DOHH2 (cell line): Measurements from ENCODE around the gene KHDC4.

ENCODE experiments used
- H3F3A ChIP-seq: fragments of 200-600 bp; sonication (generic), shearing (Covaris generic); 2 replicates; pipeline ENCODE4 v1.6.0; 2016; ENCODE audit warnings: antibody characterized with exemption, mild to moderate bottlenecking; ENCODE audit not compliant: control insufficient read depth, insufficient read depth
- H3K27ac ChIP-seq: fragments of 200-600 bp; sonication (generic); 2 replicates; pipeline ENCODE4 v1.5.1; 2014; ENCODE audit warnings: low read depth, mild to moderate bottlenecking, low read length, moderate library complexity
- H3K27me3 ChIP-seq: fragments of 200-600 bp; sonication (generic); 2 replicates; pipeline ENCODE4 v1.6.1; 2014; ENCODE audit warnings: mild to moderate bottlenecking, low read length, mixed read lengths; ENCODE audit not compliant: control insufficient read depth
- H3K36me3 ChIP-seq: fragments of 200-600 bp; sonication (generic); 2 replicates; pipeline ENCODE4 v1.6.1; 2014; ENCODE audit warnings: mild to moderate bottlenecking, low read length, moderate library complexity, mixed read lengths; ENCODE audit not compliant: control insufficient read depth
- H3K4me1 ChIP-seq: fragments of 200-600 bp; sonication (generic); 2 replicates; pipeline ENCODE4 v1.6.1; 2014; ENCODE audit warnings: mild to moderate bottlenecking, low read length, mixed read lengths; ENCODE audit not compliant: control insufficient read depth
- H3K4me2 ChIP-seq: fragments of 200-600 bp; sonication (generic); 2 replicates; pipeline ENCODE4 v1.6.0; 2014; ENCODE audit warnings: mild to moderate bottlenecking, low read length, moderate library complexity
- H3K4me3 ChIP-seq: fragments of 200-600 bp; sonication (generic); 2 replicates; pipeline ENCODE4 v1.5.1; 2014; ENCODE audit warnings: mild to moderate bottlenecking, low read length, mixed read lengths
- H3K79me2 ChIP-seq: fragments of 200-600 bp; sonication (generic); 2 replicates; pipeline ENCODE4 v1.6.1; 2014; ENCODE audit warnings: mild to moderate bottlenecking, low read length, mixed read lengths; ENCODE audit not compliant: control insufficient read depth
- H3K9me2 ChIP-seq: fragments of 200-600 bp; sonication (generic); replicated peaks from 2 replicates; pipeline ENCODE4 v1.6.1; 2014; ENCODE audit warnings: mild to moderate bottlenecking, low read length, mixed read lengths; ENCODE audit not compliant: control insufficient read depth
- H3K9me3 ChIP-seq: fragments of 200-600 bp; sonication (generic); 2 replicates; pipeline ENCODE4 v1.6.1; 2014; ENCODE audit warnings: antibody characterized with exemption, low read length, mixed read lengths; ENCODE audit not compliant: control insufficient read depth, insufficient read depth
- H4K20me1 ChIP-seq: fragments of 200-600 bp; sonication (generic); 2 replicates; pipeline ENCODE4 v1.6.0; 2014; ENCODE audit warnings: low read depth, mild to moderate bottlenecking, antibody characterized with exemption, low read length, moderate library complexity; ENCODE audit not compliant: control insufficient read depth, insufficient read depth
- CTCF ChIP-seq: fragments of 200-600 bp; sonication (generic); IDR thresholded peaks from one replicate; pipeline ENCODE4 v1.5.1; 2014; ENCODE audit warnings: antibody characterized with exemption, mild to moderate bottlenecking, low read depth, low read length; ENCODE audit not compliant: poor library complexity, severe bottlenecking
- EZH2phosphoT487 ChIP-seq: fragments of 200-600 bp; sonication (generic); IDR thresholded peaks from 2 replicates; pipeline ENCODE4 v1.6.1; 2017; ENCODE audit warnings: borderline replicate concordance, mild to moderate bottlenecking, antibody characterized with exemption, low read length, moderate library complexity, mixed read lengths

The KHDC4 gene

GRCh38 chr1:155944444-155944799, 10.2 kb upstream of the KHDC4 start:
- Histone ChIP-seq H3K27me3 (no peaks in the 10 kb centered on the region), H3K4me1 (peaks cover 72% of the 10 kb centered on the region), H3K27ac (peak overlapping the region; percentile 32; the same call in 1 of the 2 replicates), H3K4me3 (no peak overlapping the region), H3K79me2 (no peaks in the 10 kb centered on the region), H3K9me2 (no peaks in the 10 kb centered on the region), H3F3A (0 out of 2 replicates have a peak, but pooled peaks cover 3% of the 10 kb centered on the region), H3K4me2 (no peak overlapping the region), H3K9me3 (no peaks in the 10 kb centered on the region), H3K36me3 (peaks cover 36% of the 10 kb centered on the region), H4K20me1 (no peaks in the 10 kb centered on the region)
- TF ChIP-seq EZH2phosphoT487 = no peak
- no peak for TF ChIP-seq CTCF

GRCh38 chr1:155942578-155943141, 8.4 kb upstream of the KHDC4 start:
- Histone ChIP-seq H3K27ac (no peak overlapping the region), H3F3A (peaks cover 3% of the 10 kb centered on the region; the same call in 1 of the 2 replicates), H3K9me3 (no peaks in the 10 kb centered on the region), H4K20me1 (no peaks in the 10 kb centered on the region), H3K4me3 (no peak overlapping the region), H3K27me3 (no peaks in the 10 kb centered on the region), H3K4me2 (no peak overlapping the region), H3K36me3 (peaks cover 25% of the 10 kb centered on the region), H3K4me1 (peaks cover 74% of the 10 kb centered on the region), H3K9me2 (no peaks in the 10 kb centered on the region), H3K79me2 (no peaks in the 10 kb centered on the region)
- no peak for TF ChIP-seq CTCF
- TF ChIP-seq EZH2phosphoT487 = no peak

GRCh38 chr1:155941845-155942531, 7.8 kb upstream of the KHDC4 start:
- peaks cover 18% of the 10 kb centered on the region for H3K36me3 ChIP-seq
- no peak for TF ChIP-seq CTCF
- no peak for TF ChIP-seq EZH2phosphoT487
- no peak overlapping the region for H3K4me3 ChIP-seq
- peaks cover 3% of the 10 kb centered on the region; the same call in 1 of the 2 replicates for H3F3A ChIP-seq
- H3K9me3 ChIP-seq = no peaks in the 10 kb centered on the region
- peak overlapping the region; percentile 49 for H3K4me2 ChIP-seq
- no peaks in the 10 kb centered on the region for H3K9me2 ChIP-seq
- H3K27me3 ChIP-seq = no peaks in the 10 kb centered on the region
- no peak overlapping the region for H3K27ac ChIP-seq
- no peaks in the 10 kb centered on the region for H3K79me2 ChIP-seq
- H4K20me1 ChIP-seq = no peaks in the 10 kb centered on the region
- peaks cover 68% of the 10 kb centered on the region for H3K4me1 ChIP-seq
